HG03521 (cell line): ENCODE results near the gene SAFB.

Experiments used
- ATAC-seq: cut with Tn5 transposase; IDR thresholded peaks from one replicate; pipeline ENCODE4 v1.9.1; 2021; ENCODE audit warnings: mild to moderate bottlenecking, moderate library complexity; ENCODE audit not compliant: unreplicated experiment

SAFB gene

GRCh38 chr19:5664515-5664914 is 41.6 kb downstream of the SAFB start:
- no peak for ATAC-seq

- no peak for ATAC-seq
Observed at GRCh38 chr19:5665781-5666513, 43.1 kb downstream of the SAFB start.

DNA sequence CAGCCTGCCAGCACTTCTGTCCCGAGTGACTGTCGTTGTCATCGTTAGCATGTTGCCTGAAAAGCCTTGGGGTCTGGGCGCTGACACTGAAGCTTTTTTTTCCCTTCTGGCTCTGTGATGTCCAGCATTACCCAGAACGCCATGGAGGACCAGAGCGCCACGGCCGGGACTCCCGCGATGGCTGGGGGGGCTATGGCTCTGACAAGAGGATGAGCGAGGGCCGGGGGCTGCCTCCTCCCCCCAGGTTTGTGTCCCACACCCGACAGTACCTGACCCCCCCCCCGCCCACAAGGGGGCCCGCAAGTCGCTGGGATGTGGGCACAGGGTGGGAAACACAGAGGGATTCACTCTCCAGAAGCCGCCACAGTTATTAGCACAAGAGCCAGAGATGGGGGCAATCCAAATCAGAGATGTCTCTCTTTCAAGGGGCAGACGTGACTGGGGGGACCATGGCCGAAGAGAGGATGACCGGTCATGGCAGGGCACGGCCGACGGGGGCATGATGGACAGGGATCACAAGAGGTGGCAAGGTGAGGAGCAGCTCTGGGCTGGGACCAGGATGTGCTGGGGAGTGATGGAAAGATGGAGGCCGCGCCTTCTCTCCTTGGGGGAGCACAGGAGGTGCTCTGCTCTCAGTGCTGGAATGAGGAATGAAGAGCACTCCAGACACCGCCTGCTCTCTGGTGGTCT is 44.2 kb downstream of the SAFB start:
- no peak for ATAC-seq

DNA sequence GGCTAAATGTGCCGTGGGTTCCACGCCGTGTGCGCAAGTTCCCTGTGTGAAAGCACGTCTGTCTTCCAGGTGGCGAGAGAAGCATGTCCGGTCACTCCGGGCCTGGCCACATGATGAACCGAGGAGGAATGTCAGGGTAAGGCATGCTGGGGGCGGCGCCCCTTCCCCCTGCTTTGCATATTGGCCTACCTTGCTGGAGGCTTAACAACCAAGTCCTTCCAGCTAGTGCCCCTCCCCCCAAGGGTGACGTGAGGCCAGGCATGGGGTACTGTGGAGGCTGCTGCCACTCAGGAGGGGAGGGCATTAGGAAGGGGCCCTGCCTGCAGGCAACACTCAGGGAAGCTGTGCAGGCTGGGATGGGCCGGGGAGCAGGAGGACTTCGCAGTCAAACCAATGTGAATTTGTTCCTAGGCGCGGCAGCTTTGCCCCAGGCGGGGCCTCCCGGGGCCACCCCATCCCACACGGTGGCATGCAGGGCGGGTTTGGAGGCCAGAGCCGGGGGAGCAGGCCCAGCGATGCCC is 44.9 kb downstream of the SAFB start:
- ATAC-seq, result no peak

- ATAC-seq, result no peak
Observed at GRCh38 chr19:5669212-5669611, 46.3 kb downstream of the SAFB start.

DNA sequence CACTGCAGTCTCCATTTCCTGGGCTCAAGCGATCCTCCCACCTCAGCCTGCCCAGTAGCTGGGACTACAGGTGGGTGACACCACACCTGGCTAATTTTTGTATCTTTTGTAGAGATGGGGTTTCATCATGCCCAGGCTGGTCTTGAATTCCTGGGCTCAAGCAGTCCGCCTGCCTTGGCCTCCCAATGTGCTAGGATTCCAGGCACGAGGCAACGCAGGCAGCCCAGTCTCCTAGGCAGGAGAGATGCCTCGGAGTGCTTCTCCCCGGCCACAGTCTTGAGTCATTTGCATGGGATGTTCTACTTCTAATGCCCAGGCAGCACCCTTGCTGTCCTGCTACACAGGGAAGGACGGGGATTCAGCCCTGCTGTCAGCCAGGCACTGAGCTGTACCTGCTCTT is 48.7 kb downstream of the SAFB start:
- no peak for ATAC-seq

DNA sequence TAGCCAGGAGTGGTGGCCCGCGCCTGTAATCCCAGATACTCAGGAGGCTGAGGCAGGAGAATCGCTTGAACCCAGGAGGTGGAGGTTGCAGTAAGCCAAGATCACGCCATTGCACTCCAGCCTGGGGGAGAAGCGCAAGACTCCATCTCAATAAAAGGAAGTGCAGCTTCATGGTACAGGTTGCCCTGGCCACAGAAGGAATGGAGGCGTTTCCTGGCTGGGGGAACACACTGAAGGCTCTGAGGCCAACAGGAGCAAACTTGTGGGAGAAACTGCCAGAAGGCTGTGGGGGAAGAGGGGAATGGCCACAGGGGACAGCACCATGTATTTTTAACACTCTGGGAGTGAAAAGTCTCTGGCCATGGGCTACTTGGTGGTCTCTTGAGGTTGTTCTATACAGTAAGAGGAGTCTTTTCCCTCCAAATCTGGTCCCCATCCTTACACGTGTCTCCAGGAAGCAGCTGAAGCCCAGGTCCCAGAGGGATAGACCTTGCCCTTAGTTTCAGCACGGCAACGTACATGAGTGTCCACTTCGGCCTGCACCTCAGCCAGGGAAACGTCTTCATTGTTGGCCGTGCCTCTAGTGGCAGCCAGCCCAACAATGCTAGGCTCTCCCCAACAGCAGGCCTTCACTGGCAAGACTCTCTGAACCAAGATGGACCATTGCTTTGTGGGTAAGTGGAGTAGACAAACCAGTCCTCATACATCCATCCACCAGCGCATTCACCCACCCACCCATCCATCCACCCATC is 50.0 kb downstream of the SAFB start:
- ATAC-seq, result no peak

GRCh38 chr19:5673752-5674151 is 50.9 kb downstream of the SAFB start:
- no peak for ATAC-seq

DNA sequence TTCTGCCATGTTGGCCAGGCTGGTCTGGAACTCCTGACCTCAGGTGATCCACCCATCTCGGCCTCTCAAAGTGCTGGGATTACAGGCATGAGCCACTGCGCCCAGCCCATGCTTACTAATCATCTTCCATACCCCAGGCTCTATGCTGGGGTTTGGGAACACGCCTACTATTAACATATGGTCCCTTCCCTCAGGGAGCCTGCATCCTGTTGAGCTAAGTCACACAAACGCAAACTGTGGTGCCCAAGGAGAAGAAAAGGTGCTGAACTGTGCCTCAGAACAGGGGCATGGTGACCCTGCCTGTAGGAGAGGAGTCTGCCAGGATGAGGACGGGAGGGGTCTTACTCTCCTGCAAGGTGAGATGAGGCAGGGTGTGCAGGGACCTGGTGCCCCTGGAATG is 51.8 kb downstream of the SAFB start:
- no peak for ATAC-seq

DNA sequence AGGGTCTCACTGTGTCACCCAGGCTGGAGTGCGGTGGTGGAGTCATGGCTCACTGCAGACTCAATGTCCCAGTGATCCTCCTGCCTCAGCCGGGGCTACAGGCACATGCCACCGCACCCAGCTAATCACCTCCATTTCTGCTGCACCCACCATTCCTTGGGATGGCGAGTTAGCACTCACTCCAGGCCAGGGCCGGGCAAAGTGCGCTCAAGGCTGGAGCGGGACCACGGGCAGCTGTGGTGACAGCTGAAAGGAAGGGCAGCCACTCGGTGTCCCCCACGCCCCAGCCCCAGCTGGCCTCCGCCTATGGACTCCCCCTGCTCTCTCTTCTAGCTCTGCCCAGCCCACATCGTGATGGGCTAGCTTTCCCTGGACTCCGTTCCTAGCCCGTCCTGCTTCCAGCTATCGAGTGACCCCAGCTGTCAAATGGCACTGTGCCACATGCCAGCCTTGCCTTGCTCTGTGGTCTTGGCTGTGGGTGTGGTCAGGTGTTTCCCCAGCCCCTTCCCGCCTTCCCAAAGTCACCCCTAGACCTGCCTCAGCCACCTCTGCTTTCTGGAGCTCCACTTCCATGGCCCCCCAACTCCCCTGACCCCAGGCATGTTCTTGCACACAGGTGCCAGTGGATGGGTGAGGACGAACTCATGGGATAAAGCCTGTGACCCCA is 53.4 kb downstream of the SAFB start:
- no peak for ATAC-seq

- no peak for ATAC-seq
Observed at GRCh38 chr19:5676772-5677105, 53.9 kb downstream of the SAFB start.

GRCh38 chr19:5677136-5677535 is 54.3 kb downstream of the SAFB start:
- no peak for ATAC-seq

- no peak for ATAC-seq
Observed at GRCh38 chr19:5677580-5677979, 54.7 kb downstream of the SAFB start.

GRCh38 chr19:5678071-5678718 is 55.3 kb downstream of the SAFB start:
- no peak for ATAC-seq

DNA sequence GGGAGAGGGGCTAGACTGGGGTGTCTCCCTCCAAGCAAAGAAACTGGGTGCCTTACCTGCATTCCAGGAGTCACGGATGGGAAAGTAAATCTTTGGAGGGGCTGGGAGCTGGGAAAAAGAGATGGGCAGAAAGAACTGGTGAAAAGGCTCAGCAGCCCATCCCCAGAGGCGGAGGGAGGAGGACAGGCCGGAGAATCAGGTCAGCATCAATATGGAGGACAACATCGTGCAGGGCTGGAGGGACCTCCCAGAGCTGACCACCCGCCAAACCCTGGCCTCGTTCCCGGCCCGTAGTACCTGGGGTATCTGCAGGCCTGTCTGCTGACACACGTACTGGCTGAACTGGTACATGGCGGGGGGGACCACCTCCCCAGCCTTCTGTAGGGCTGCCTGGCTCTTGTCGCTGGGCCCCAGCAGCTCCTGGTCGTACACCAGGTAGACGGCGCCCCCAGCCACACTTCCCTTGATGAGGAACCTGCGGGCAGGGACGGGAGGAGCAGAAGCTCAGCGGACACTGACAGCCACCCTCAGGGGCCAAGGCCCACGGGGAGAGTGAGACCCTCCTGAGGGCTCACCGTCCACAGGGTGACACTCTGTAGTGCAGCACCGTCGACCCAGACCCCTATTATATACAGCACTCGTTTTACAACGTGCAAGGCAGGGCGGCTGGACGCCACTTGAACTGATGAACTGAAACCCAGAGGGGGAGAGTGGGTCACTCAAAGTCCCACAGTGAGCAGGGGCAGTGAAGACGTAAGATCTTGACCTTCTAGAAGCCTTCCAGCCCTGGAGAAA is 56.6 kb downstream of the SAFB start:
- no peak for ATAC-seq

DNA sequence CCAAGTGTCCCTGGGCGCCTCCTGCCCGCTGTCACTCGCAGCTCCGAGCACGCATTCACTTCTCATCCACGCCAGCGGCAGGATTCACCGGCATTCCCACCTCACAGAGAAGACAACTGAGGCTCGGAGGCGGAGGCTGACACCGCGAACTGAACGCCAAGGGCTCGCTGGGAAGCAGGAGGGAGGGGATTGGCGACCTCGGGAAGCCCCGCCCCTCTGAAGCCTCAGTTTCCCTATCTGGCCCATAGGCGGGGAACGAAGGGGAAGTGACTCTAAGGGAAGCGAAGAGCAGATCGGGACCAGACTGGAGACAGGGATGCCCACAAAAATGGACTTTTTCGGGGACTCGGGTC is 57.2 kb downstream of the SAFB start:
- ATAC-seq, result no peak

GRCh38 chr19:5680437-5681368 is 57.8 kb downstream of the SAFB start, which contains the start of the genes HSD11B1L and MICOS13:
TSS of gene HSD11B1L (plus strand) at chr19:5681027. CDS start at chr19:5684833, 3,806 bp downstream.
TSS of gene MICOS13 (minus strand) at chr19:5680516. CDS start at chr19:5680486, 30 bp downstream.
- ATAC-seq, result peak; percentile 83

DNA sequence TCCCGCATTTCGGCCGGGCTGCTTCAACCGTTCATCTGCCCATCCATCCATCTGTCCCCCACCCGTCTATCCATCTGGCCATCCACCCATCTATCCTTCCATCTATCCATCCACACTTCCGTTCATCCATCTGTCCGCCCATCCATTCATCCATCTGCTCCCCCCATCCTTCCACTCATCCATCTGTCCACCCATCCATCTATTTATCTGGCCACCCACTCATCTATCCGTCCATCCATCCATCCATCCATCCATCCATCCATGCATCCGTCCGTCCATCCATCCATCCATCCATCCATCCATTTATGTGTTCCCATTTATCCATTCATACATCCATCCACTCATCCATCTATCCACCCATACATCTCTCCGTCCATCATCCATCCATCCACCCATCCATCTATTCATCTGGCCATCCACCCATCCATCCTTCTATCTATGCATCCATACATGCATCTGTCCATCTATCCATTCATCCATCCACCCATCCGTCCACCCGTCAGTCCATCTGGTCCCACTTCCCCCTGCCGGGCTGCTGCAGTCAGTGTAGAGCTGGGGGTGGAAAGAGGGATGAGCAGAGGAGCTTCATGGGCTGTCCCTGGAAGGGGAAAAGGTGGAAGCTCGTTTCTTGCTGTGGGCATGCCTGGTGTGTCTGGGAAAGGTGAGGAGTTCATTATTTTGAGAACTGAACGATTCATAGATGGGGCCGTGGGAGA is 58.7 kb downstream of the SAFB start:
- no peak for ATAC-seq
